ENCODE data around the gene TAS2R31.

Gene TAS2R31

DNA sequence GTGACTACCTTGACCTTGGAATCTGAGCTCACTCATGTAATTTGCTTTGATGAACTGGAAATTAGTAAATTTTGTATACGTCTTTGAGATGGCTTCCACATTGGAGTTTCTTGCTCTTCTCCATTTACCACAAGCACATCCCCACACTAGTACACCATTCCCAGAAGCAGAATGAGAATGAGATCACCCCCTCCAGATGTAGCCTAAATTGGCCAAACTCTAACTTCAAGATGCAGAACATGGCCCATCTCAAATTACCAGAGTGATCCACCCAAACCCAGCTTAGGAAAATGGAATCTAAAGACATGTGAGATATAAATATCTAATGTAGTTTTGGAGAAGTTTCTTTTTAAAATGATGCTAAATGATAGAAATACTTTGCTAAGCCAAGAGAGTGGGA, 23.6 kb downstream of the TAS2R31 start:
- DNase-seq, result no peak

DNA sequence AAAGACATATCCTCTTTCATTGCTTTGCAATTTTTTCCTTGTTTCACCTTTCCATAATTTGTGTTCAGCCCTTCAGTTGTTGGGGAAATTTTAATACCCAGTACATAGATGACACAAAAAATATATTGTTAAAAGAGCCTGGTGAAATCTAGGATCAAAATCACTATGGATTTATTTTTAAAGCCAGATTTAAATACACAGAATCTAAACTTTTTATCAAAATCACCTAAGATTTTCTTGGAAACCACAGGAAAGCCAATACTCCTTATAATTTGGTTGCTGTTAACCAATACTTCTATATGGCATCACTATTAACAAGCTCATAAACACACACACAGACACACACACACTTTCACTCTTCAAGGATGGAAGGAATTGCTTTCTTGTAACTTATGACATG, 33.0 kb downstream of the TAS2R31 start, which contains the start of gene TAS2R20:
TAS2R20 (minus strand) TSS at position 101 of the 400 bp plus-strand sequence. CDS start 429 bp downstream, outside the sequence.
- no peak for DNase-seq

DNA sequence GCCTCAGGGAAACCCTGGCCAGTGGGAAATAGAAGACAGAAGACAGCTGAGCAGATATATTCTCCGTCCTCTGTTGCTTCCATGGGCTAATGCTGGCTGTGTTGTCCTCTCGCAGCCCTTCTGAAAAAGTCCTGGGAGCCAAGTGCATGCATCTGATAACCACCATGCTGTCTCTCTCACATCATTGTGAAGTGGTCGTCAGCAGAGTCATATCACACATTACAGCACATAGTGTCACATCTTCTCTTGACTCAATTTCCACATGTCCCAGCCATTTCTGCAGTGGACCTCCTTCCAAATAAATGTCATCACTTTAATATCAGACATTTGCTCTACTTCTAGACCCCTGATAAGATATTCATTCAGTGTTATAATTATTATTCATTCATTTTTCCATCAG, 36.9 kb downstream of the TAS2R31 start:
- DNase-seq, result no peak

DNA sequence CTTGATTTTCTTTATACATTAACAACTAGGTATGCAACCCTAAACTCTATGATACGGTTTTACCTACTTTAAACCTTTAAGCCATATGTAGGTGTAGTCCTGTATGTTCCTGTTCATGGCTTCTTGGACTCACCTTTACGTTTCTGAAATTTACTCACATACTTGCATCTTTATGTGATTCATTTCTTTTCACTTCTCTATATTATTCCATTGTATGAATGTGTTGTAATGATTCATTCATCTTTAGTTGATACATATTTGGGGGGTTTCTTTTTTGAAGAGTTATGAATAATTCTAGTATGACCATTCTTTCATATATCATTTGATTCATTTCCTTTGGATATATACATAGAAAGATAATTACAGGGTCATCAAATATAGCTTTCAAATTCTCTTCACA, 42.1 kb downstream of the TAS2R31 start:
- DNase-seq, result no peak

DNA sequence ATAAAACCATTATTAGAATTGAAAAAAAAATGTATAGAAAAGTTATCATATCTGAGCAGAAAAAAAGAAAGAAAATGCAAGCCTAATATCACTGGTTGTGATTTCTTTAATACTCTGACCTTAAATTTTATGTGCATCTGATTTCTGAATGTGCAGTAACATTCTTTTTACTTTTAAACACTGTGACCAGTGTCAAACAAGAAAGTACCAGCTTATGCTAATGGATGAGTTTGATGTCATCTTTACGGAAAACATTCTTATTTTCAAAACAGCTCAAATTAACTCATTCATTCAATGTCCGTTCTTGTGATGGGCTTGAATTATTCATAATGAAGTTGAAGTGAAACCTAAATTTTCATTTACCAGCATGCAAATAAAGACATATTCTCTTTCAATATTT, 44.4 kb downstream of the TAS2R31 start, which contains the start of gene TAS2R50:
TAS2R50 (minus strand) TSS at position 101 of the 400 bp plus-strand sequence; CDS start at position 49, 52 bp downstream.
- no peak for DNase-seq

DNA sequence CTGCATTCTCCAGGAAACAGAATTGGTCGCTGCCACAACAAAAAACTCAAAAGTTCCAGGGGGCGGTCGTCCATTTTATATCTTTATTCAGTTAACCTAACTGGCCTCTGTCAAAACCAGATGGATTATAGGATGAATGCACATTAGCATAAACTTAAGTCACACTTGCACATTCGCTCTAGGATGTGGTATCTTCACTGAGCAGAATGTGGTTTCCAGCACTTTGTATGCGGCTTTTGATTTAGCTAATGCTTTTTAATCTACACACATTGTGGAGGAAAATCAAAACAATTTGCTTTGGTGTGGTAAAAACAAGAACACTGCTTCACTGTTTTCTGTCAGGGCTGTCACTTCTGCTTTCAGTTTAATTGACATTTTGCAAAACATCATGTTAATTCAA, 49.0 kb downstream of the TAS2R31 start:
- DNase-seq, result no peak
